ENCODE data around the gene CCDC85B. TPM values are rescaled to one million over a fixed set of nuclear protein-coding genes. Genes with fewer than 3 reads are reported as not detected.

Gene CCDC85B
- total and polyA plus RNA-seq, 2 of the 13 experiments (the other 11 are each of a cell fraction or from before 2014, with no cell fraction given): 8.2 to 19.5 TPM

- Histone ChIP-seq H3K4me1 (ENCODE audit: insufficient read depth, low read length) (peaks cover 59% of the 10 kb centered on the region), H3K27ac (ENCODE audit: extremely low read length, insufficient read depth, low read length) (peak overlapping the region; percentile 83), H2AFZ (ENCODE audit: low read length) (no peak overlapping the region), H3K27me3 (ENCODE audit: control insufficient read depth in 1 of 2, insufficient read depth in 2 of 2, low read length in 2 of 2) (no peaks in the 10 kb centered on the region; a peak in 1 of 5 replicates), H3K9ac (ENCODE audit: insufficient read depth, low read depth, low read length) (peak overlapping the region; percentile 86), H3K4me2 (ENCODE audit: low read depth, low read length) (peak overlapping the region; percentile 79), H3K79me2 (ENCODE audit: insufficient read depth, low read length) (peaks cover 30% of the 10 kb centered on the region), H3K9me3 (ENCODE audit: low read length) (no peaks in the 10 kb centered on the region), H4K20me1 (ENCODE audit: insufficient read depth, low read length) (peaks cover 50% of the 10 kb centered on the region), H3K36me3 (replicated peaks in 1 of 2; ENCODE audit: control insufficient read depth in 1 of 2, insufficient read depth in 2 of 2, low read length in 2 of 2) (peaks cover 14 to 30% of the 10 kb centered on the region in 2 experiments), H3K4me3 (replicated peaks in 1 of 3; ENCODE audit: insufficient read depth in 1 of 3, low read depth in 2 of 3, low read length in 3 of 3) (peak overlapping the region; percentile 76 to 99 (median 93))
- DNase-seq (ENCODE audit: low spot score) (peak; percentile 48), ATAC-seq (peak; percentile 19), FAIRE-seq (no peak)
- intact Hi-C loops (cut with micrococcal nuclease; ENCODE audit: unreplicated experiment): no loop called here
- in situ Hi-C loops (cut with HindIII; ENCODE audit: extremely low pct_ligation_motif_present, low pct_unique_long_range_greater_than_20kb): loop anchor here (10.0 kb wide), 1 partner anchor 302 kb away; the partner anchor contains the start of gene LTBP3
- CTCF ChIA-PET (ENCODE audit: low intra/inter-chr PET ratio, low total read pairs): no interaction called here
- WGBS (ENCODE audit: low lambda C conversion rate): 7% methylated on average over 8 of the region's 57 CpGs
- BruUV-seq (replicated peaks): no TSS peak
- POLR2A ChIA-PET: interaction anchor here (0.6 to 5.4 kb wide), 7 partner anchors 8 to 240 kb away, joined by 3 to 81 read pairs (median 3); partner anchors contain the start of genes CCDC85B, EFEMP2, FIBP and FOSL1
- TF ChIP-seq CSRNP2 (CRISPR knock-in tag; conservative IDR thresholded peaks at IDR 0.05; ENCODE audit: low read depth): no peak
- TF ChIP-seq DR1 (CRISPR knock-in tag; IDR thresholded peaks at IDR 0.05): peak; percentile 71
- TF ChIP-seq AFF4 (CRISPR knock-in tag; IDR thresholded peaks at IDR 0.05): 0 out of 2 replicates have a peak, but pooled peaks have one; percentile 51
- peak; percentile 67 for TF ChIP-seq ZFX (CRISPR knock-in tag; IDR thresholded peaks at IDR 0.05; ENCODE audit: low read depth)
- TF ChIP-seq ADNP (CRISPR knock-in tag; IDR thresholded peaks at IDR 0.05): no peak
- TF ChIP-seq STAT6 (CRISPR knock-in tag; IDR thresholded peaks at IDR 0.05; ENCODE audit: borderline replicate concordance): no peak
- TF ChIP-seq HDAC2 (CRISPR knock-in tag; IDR thresholded peaks at IDR 0.05): peak; percentile 27; the same call in 1 of the 2 replicates
- no peak; the same call in 1 of the 2 replicates for TF ChIP-seq ZNF709 (CRISPR knock-in tag; IDR thresholded peaks at IDR 0.05)
- no peak for TF ChIP-seq SKIL (CRISPR knock-in tag; IDR thresholded peaks at IDR 0.05; ENCODE audit: borderline replicate concordance)
- no peak for TF ChIP-seq ZNF619 (CRISPR knock-in tag; IDR thresholded peaks at IDR 0.05)
- no peak for TF ChIP-seq ZNF724P (CRISPR knock-in tag; IDR thresholded peaks at IDR 0.05; ENCODE audit: borderline replicate concordance)
- TF ChIP-seq ZNF446 (CRISPR knock-in tag; IDR thresholded peaks at IDR 0.05): 0 out of 2 replicates have a peak, but pooled peaks have one; percentile 71
Measured at GRCh38 chr11:65856689-65857499, 33.6 kb upstream of the CCDC85B start.

Data from HepG2 (cell line).